Posterior vena cava (tissue), 2 donors: ENCODE results near the gene ARHGAP28. TPM values are rescaled to one million over a fixed set of nuclear protein-coding genes. Genes with fewer than 3 reads are reported as not detected.
"Not testable (repeated sequence)": the region's sequence is repeated elsewhere in the genome, so short reads cannot be mapped to it uniquely, and the experiment has no call there.

Experiments
- DNase-seq: peaks from one replicate; pipeline ENCODE4 v3.0.0-alpha.2; 2020; ENCODE audit warnings: low spot score
- intact Hi-C, 2 donors: fragments of 100-400 bp; cut with DNase I; formaldehyde crosslinking; loops; one replicate each; pipeline versions ENCODE4 v1.14.1 to v1.14.2; 2022 to 2023
- total RNA-seq, 2 donors: library from RNA; stranded (reverse); fragmentation: NEBNext Ultra II Directional; extraction: Animal tissue kit (Norgen Biotek cat#: 25700); gene quantifications; one replicate each; pipeline ENCODE4 v1.2.1, GENCODE V29; 2021
- donor health status: DM: yes; HTN: yes; CAD: no.
- donor health status: DM: yes; HTN: yes; CAD: no.

Gene ARHGAP28
- total RNA-seq, 2 donors from 2014 or later, result 15.6 to 26.2 TPM

- DNase-seq, result no peak
- intact Hi-C loops, result no loop called here
Measured at GRCh38 chr18:6795307-6795706, 65.8 kb downstream of the ARHGAP28 start.

GRCh38 chr18:6796511-6796910 is 67.0 kb downstream of the ARHGAP28 start:
- intact Hi-C loops, result no loop called here

GRCh38 chr18:6797171-6797570 is 67.7 kb downstream of the ARHGAP28 start:
- no peak for DNase-seq
- intact Hi-C loops, result no loop called here

More at GRCh38 chr18:6796511-6796910, 67.0 kb downstream of the ARHGAP28 start:
- DNase-seq, result no peak

GRCh38 chr18:6798896-6799295 is 69.4 kb downstream of the ARHGAP28 start:
- no peak for DNase-seq
- intact Hi-C loops, result no loop called here

- DNase-seq, intact Hi-C loops: not testable (repeated sequence)
Measured at GRCh38 chr18:6800309-6800708, 70.8 kb downstream of the ARHGAP28 start.

- DNase-seq, result no peak
- intact Hi-C loops, result no loop called here
Measured at GRCh38 chr18:6807515-6808257, 78.2 kb downstream of the ARHGAP28 start.

- intact Hi-C loops, result no loop called here
- no peak for DNase-seq
Measured at GRCh38 chr18:6810191-6810590, 80.7 kb downstream of the ARHGAP28 start.

- no peak for DNase-seq
- intact Hi-C loops, result no loop called here
Measured at GRCh38 chr18:6811816-6812215, 82.3 kb downstream of the ARHGAP28 start.

- intact Hi-C loops, result no loop called here
Measured at GRCh38 chr18:6814882-6815425, 85.4 kb downstream of the ARHGAP28 start.

GRCh38 chr18:6816154-6816553 is 86.6 kb downstream of the ARHGAP28 start:
- no peak for DNase-seq
- intact Hi-C loops, result no loop called here

More at GRCh38 chr18:6814882-6815425, 85.4 kb downstream of the ARHGAP28 start:
- no peak for DNase-seq

- DNase-seq, result no peak
- intact Hi-C loops, result no loop called here
Measured at GRCh38 chr18:6819332-6819731, 89.8 kb downstream of the ARHGAP28 start.

GRCh38 chr18:6820314-6820713 is 90.8 kb downstream of the ARHGAP28 start:
- intact Hi-C loops, result no loop called here
- no peak for DNase-seq

GRCh38 chr18:6821356-6821755 is 91.8 kb downstream of the ARHGAP28 start:
- no peak for DNase-seq
- intact Hi-C loops, result no loop called here

- DNase-seq, intact Hi-C loops: not testable (repeated sequence)
Measured at GRCh38 chr18:6827161-6827560, 97.6 kb downstream of the ARHGAP28 start.

- DNase-seq, intact Hi-C loops: not testable (repeated sequence)
Measured at GRCh38 chr18:6827566-6827965, 98.0 kb downstream of the ARHGAP28 start.

GRCh38 chr18:6830916-6831315 is 101.4 kb downstream of the ARHGAP28 start:
- no peak for DNase-seq
- intact Hi-C loops, result no loop called here

- DNase-seq, result no peak
- intact Hi-C loops, result no loop called here
Measured at GRCh38 chr18:6835345-6835744, 105.8 kb downstream of the ARHGAP28 start.

- no peak for DNase-seq
- intact Hi-C loops, result no loop called here
Measured at GRCh38 chr18:6836331-6836730, 106.8 kb downstream of the ARHGAP28 start.

- intact Hi-C loops, result no loop called here
- DNase-seq, result no peak
Measured at GRCh38 chr18:6837904-6838303, 108.4 kb downstream of the ARHGAP28 start.

- DNase-seq, result no peak
- intact Hi-C loops, result no loop called here
Measured at GRCh38 chr18:6842081-6842480, 112.6 kb downstream of the ARHGAP28 start.

GRCh38 chr18:6843308-6843707 is 113.8 kb downstream of the ARHGAP28 start:
- intact Hi-C loops, result no loop called here
- no peak for DNase-seq
